GM19099 (cell line): Measurements from ENCODE around the gene NOD2.

ENCODE experiments used
- POLR2A ChIP-seq: IDR thresholded peaks from 3 replicates; pipeline ENCODE4 v1.6.1; 2011; ENCODE audit warnings: low read depth; ENCODE audit not compliant: insufficient read length; ENCODE audit errors: extremely low read depth

NOD2 gene

GRCh38 chr16:50678531-50678930 is 14.9 kb upstream of the NOD2 start:
- no peak for TF ChIP-seq POLR2A

GRCh38 chr16:50679266-50679665 is 14.1 kb upstream of the NOD2 start:
- TF ChIP-seq POLR2A, result no peak

- TF ChIP-seq POLR2A, result no peak
Measured at GRCh38 chr16:50679676-50680555, 13.5 kb upstream of the NOD2 start.

GRCh38 chr16:50680556-50680893 is 12.9 kb upstream of the NOD2 start:
- no peak for TF ChIP-seq POLR2A

GRCh38 chr16:50681021-50681885 is 12.2 kb upstream of the NOD2 start, which contains the start of gene SNX20:
SNX20 (minus strand) TSS chr16:50681312; CDS start chr16:50677526, 3,786 bp downstream.
- TF ChIP-seq POLR2A, result peak; percentile 70

GRCh38 chr16:50683689-50684374 is 9.6 kb upstream of the NOD2 start:
- TF ChIP-seq POLR2A, result peak; percentile 59

GRCh38 chr16:50684823-50685461 is 8.5 kb upstream of the NOD2 start:
- peak; percentile 3 for TF ChIP-seq POLR2A

- no peak for TF ChIP-seq POLR2A
Measured at GRCh38 chr16:50685462-50686063, 7.8 kb upstream of the NOD2 start.

- TF ChIP-seq POLR2A, result no peak
Measured at GRCh38 chr16:50688083-50688482, 5.3 kb upstream of the NOD2 start.

- TF ChIP-seq POLR2A, result no peak
Measured at GRCh38 chr16:50688867-50689266, 4.5 kb upstream of the NOD2 start.

GRCh38 chr16:50690177-50690576 is 3.2 kb upstream of the NOD2 start:
- TF ChIP-seq POLR2A, result no peak

GRCh38 chr16:50692644-50692998 is 785 bp upstream of the NOD2 start:
- no peak for TF ChIP-seq POLR2A

GRCh38 chr16:50694206-50694605 is 800 bp downstream of the NOD2 start:
- TF ChIP-seq POLR2A, result no peak
